ENCODE measurements around the gene ARCN1.
A peak's percentile ranks its signal among the peaks of the same experiment; 100 is the strongest.

ARCN1 gene

DNA sequence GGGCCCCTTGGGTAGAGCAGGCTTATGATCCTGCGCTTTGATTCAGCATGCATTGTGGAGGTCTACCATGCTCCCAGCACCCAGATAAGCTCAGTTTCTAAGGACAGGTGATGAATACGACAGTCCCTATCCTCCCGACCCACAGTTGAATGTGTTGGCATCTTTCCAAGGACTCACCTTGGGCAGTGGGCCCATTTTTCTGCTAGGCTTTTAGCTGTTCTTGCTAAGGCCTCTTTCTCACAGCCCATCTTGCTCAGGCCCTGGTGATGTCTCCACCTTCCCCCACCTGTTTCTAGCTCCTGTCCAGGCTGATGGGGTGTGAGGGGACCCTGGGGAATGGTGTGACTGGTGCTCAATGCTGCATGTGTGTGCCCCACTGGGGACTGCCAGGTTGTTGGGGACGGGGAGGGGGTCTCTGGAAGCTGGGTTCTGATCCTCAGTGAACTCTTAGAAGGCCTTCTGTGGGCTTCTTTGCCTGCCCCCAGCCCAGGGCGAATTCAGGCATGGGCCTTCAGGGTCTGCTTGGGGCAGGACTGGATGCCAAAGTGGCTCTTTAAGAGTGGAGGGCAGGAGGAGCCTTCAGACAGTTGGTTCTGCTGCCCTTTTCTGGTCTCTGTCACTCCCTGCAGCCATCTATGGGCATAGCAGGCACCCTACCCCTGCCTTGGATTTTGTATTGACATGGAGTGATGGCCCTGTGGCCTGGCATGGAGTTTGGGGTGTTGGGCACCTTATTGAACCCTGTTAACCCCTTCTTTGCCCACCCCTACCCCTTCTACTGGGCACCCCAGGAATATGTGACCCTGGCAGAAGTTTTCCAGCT lies 68.3 kb downstream of the ARCN1 start:
- DNase-seq, result no peak

DNA sequence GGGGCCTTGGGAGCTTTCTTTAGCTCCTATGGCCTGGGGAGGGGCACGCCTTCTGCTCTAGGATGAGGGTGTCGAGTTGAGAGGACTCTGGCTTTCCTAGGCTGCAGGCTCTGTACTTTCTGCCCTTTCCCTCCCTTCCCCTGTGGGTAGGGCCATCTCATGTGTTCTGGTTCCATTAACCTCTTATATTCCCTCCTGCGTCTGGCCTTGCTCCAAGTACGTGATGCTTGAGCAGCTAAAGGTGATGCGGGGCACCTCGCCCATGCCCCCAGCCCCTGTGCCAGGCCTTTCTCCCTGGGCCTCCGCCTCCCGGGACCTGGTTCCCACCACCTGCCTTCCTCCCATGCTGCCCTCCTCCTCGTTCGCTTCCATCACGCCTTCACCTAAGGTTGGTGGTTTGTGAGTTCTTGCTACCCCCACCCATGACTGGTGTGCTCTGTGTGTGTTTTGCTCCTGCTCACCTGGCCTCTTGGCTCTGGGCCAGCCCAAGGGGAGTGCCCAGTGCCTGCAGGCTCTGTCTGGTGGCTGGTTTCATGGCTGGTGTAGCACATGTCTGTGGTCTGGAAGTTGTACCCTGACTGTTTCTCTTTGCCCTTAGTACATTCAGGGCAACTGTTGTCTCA lies 69.3 kb downstream of the ARCN1 start:
- DNase-seq, result no peak

DNA sequence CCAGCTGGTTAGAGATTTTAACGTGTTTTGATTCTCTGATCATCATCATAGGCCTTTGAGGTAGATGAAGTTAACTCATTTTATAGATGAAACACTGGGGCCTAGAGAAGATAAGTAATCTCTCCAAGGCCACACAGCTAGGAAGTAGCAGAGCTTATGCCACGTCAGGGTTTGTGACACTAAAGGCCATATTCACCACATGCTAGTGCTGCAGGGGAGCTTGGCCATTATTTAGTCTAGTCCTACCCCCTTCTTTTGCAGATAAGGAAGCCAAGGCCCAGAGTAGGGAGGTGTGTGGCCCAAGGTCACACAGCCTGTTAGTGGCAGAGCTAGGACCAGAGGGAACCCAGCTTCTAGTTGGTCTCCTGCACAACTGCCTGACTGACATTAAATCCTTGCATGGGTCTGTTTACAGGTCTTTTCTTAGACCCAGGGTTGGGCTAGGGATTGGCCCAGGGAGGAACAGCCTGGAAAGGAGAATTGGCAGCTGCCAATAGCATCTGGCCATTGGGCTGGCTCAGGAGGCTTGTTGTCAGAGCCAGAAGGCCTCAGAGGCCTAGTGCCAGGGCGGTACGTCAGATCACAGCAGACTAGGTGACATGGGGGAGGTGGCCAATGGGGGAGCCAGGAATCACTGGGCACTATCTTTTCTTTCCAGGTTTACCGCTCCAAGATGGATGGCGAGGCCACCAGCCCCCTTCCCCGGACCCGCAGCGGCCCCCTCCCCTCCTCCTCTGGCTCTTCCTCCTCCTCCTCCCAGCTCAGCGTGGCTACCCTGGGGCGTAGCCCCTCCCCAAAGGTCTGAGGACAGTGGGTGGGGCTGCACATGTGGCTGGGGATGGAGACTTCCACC lies 71.2 kb downstream of the ARCN1 start:
- DNase-seq, result no peak

DNA sequence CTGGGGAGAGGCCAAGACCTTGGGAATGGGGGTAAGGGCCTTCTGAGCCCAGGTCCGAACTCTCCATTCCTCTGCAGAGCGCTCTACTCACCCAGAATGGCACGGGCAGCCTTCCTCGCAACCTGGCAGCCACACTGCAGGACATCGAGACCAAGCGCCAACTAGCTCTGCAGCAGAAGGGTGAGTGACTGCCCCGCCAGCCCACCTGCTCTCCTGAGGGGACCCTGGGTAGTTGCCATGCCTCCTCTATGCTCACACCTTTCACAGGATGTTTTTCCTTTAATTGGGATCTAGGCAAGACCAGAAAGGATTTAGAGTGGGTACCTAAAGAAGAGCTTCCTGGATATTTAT lies 71.8 kb downstream of the ARCN1 start:
- DNase-seq, result no peak

DNA sequence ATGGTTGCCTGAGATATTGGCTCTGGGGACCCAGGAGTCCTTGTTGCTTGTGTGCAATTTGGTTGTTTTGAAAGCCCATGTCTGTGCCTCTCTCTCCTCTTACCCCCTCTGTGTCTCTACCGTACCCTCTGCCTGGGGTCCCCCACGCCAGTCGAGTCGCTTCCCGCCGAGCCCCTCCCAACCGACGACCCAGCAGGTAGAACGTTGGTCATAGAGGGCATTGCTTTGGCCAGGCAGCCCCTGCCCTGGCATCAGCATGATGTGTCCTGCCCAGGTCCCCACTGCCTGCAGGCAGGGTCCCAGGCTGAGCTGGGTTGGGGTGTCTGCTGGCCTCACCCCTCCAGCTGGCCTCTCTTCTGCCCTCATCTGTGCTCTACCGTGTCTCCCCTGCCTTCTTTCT lies 72.3 kb downstream of the ARCN1 start:
- DNase-seq, result no peak

DNA sequence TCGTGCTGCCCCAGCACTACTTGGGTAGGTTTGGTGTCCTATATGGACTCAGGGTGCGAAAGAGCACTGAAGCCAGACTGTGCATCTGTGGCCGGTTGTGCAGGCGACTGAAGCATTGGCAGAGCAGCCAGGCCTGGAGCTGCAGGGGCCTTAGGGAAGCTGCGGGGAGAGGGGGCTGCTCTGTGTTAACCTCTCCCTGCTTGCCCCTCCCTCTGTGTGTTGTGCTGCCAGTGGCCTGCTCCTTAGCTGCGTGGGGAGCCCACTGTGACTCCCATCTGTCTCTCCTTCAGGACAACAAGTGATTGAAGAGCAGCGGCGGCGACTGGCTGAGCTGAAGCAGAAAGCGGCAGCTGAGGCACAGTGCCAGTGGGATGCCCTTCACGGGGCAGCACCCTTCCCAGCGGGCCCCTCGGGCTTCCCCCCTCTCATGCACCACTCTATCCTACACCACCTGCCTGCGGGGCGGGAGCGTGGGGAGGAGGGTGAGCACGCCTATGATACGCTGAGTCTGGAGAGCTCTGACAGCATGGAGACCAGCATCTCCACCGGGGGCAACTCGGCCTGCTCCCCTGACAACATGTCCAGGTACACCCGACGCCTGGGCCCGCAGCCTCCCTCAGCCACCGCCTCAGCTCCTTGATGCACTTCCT lies 73.0 kb downstream of the ARCN1 start:
- peak; percentile 12 for DNase-seq

DNA sequence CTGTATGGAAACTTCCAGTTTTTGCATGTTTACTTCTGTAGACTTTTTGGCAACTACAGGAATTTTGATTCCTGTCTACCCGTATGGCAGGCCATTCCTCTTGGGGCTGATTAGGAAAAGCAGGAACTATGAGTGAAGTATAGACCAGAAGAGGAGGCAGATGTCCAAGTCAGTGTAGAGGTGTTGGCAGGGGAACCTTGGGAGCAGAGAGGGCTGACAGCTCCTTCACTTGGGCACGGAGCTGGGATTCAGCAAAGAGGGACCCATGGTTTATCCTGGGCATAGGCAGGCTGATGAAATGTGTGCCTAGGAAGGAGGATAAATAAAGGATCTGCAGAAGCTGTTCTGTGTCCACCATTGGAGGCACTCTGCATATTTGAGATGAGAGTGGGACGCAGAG lies 74.2 kb downstream of the ARCN1 start:
- peak; percentile 7 for DNase-seq

DNA sequence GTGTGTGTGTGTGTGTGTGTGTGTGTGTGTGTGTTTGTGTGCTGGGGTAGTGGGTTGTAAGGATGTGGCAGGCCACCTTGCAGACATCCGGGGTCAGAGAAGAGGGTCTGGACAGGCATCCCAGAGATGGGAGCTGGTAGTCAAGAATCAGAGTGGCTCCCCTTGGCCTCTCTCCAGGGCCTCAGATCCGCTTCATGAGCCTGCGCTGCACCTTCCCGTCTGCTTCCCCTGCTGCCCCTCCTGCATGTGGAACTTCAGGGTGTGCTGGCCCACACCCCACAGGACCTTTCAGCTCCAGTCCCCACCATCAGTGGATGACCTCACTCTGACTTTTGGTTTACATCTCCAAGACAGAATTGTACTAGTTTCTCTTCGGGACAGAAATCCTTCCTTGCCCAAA lies 76.1 kb downstream of the ARCN1 start:
- DNase-seq, result peak; percentile 11

DNA sequence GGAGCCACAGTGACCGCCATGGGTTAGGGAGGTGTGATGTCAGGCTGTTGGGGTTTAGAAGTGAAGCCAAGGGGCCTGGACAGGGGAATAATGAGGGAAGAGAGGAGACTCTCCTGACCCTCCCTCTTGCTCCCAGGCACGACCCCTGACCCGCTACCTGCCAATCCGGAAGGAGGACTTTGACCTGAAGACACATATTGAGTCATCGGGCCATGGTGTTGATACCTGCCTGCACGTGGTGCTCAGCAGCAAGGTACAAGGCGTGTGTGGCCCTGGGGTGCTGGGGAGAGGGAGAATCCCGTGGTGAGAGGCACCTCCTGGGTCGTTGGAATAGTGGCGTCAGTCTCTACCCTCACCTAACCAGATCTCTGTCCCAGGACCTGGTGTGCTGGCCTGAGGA lies 77.7 kb downstream of the ARCN1 start:
- peak; percentile 4 for DNase-seq

DNA sequence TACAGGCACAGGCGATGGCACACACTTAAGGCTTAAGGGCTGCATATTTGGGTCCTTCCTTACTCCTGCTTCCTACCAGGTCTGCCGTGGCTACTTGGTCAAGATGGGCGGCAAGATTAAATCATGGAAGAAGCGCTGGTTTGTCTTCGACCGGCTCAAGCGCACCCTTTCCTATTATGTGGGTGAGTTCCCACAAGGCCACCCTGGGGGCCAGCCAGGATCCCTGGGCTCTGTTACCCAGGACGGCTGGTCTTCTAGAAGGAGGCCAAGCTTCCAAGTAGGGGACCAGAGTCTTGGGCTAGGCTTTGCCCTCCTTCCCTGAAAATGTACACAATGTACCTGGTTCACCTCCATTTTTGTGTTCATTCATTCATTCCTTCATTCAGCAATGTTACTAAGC lies 78.2 kb downstream of the ARCN1 start:
- peak; percentile 14 for DNase-seq

DNA sequence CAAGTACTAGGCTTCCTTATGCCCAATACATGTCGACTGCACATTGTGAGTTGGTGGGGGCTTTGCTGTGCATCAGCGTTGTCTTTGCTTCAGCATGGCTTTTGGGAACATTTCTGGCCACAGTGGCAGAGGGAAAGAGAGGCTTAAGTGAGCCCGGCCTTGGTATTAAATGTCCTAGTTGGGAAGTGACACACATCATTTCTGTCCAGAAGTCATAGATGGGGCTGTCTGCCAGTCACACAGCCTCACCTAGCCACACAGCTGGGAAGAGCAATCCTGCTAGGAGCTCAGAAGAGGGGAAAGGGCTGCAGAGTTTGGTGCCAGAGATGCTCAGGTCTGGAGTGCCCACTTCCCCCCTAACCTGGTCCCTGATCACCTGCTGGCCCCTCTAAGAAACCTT lies 79.6 kb downstream of the ARCN1 start:
- no peak for DNase-seq

Data from right hindlimb (tissue), 1 donor.